Fibroblast of pulmonary artery (primary cell): ENCODE results near the gene SMAD7.

ENCODE experiments used
- DNase-seq: peaks from one replicate; pipeline ENCODE4 v3.0.0-alpha.2; 2010; ENCODE audit warnings: low read depth
- H3K4me3 ChIP-seq: replicated peaks from 2 replicates; pipeline ENCODE4 v1.5.1; 2011; ENCODE audit warnings: low read depth, mild to moderate bottlenecking, control low read depth, low read length, moderate library complexity
- CTCF ChIP-seq: IDR thresholded peaks from 2 replicates; pipeline ENCODE4 v1.5.1; 2011; ENCODE audit warnings: mild to moderate bottlenecking, control low read depth, low read length, inconsistent platforms; ENCODE audit errors: missing control alignments

SMAD7 gene

GRCh38 chr18:48939205-48940097 is 11.3 kb downstream of the SMAD7 start:
- no peak for TF ChIP-seq CTCF
- peak; percentile 73 for DNase-seq
- peak overlapping the region; percentile 27 for H3K4me3 ChIP-seq

GRCh38 chr18:48938827-48939204 is 11.9 kb downstream of the SMAD7 start:
- H3K4me3 ChIP-seq = no peak overlapping the region
- no peak for DNase-seq

GRCh38 chr18:48937869-48938750 is 12.7 kb downstream of the SMAD7 start:
- no peak overlapping the region for H3K4me3 ChIP-seq
- TF ChIP-seq CTCF = no peak
- DNase-seq = peak; percentile 17

More at GRCh38 chr18:48938827-48939204, 11.9 kb downstream of the SMAD7 start:
- no peak for TF ChIP-seq CTCF

- DNase-seq = no peak
- TF ChIP-seq CTCF = no peak
Measured at GRCh38 chr18:48935433-48935774, 15.4 kb downstream of the SMAD7 start.

GRCh38 chr18:48934723-48935432 is 15.9 kb downstream of the SMAD7 start:
- no peak overlapping the region for H3K4me3 ChIP-seq
- TF ChIP-seq CTCF = no peak
- peak; percentile 59 for DNase-seq

More at GRCh38 chr18:48935433-48935774, 15.4 kb downstream of the SMAD7 start:
- no peak overlapping the region for H3K4me3 ChIP-seq

GRCh38 chr18:48934415-48934722 is 16.4 kb downstream of the SMAD7 start:
- no peak for DNase-seq
- H3K4me3 ChIP-seq = peak overlapping the region; percentile 7
- TF ChIP-seq CTCF = no peak
